Heart right ventricle (tissue), 16 donors: ENCODE data around the gene PLXDC2. TPM values are rescaled to one million over a fixed set of nuclear protein-coding genes. Genes with fewer than 3 reads are reported as not detected.

Experiments
- ATAC-seq, 8 donors: fragments of 200-7000 bp; cut with Tn5 transposase; one replicate each; pipeline ENCODE4 v1.9.1; 2020; ENCODE audit warnings: mild to moderate bottlenecking in 8 of 8, moderate library complexity in 8 of 8, moderate number of reproducible peaks in 1 of 8
- DNase-seq, 2 donors: peaks; one replicate each; pipeline ENCODE4 v3.0.0-alpha.2; 2020
- H3K27ac ChIP-seq, 10 donors: fragments of 200-600 bp; sonication (generic) in 2 of 10; one replicate each; pipeline versions ENCODE4 v1.5.0 to v1.8.0; 2020 to 2022; ENCODE audit warnings: mild to moderate bottlenecking in 3 of 10
- H3K27me3 ChIP-seq, 7 donors: fragments of 200-600 bp; one replicate each; pipeline ENCODE4 v1.8.0; 2021 to 2022; ENCODE audit warnings: mild to moderate bottlenecking in 2 of 7
- H3K36me3 ChIP-seq, 9 donors: fragments of 200-600 bp; sonication (generic) in 1 of 9; one replicate each; pipeline versions ENCODE4 v1.5.0 to v1.8.0; 2020 to 2022; ENCODE audit warnings: mild to moderate bottlenecking in 2 of 9
- H3K4me1 ChIP-seq, 9 donors: fragments of 200-600 bp; sonication (generic) in 1 of 9; one replicate each; pipeline versions ENCODE4 v1.5.0 to v1.8.0; 2020 to 2022; ENCODE audit warnings: mild to moderate bottlenecking in 4 of 9
- H3K4me3 ChIP-seq, 10 donors: fragments of 200-600 bp; sonication (generic) in 2 of 10; one replicate each; pipeline versions ENCODE4 v1.5.0 to v1.8.0; 2020 to 2022; ENCODE audit warnings: mild to moderate bottlenecking in 7 of 10, moderate library complexity in 2 of 10
- H3K9me3 ChIP-seq, 11 donors: fragments of 200-600 bp in 10 of 11; sonication (generic) in 2 of 11; one replicate each; pipeline versions ENCODE4 v1.5.0 to v1.8.0; 2013 to 2022; ENCODE audit warnings: mild to moderate bottlenecking in 2 of 11, control low read depth in 1 of 11, moderate library complexity in 1 of 11
- WGBS, 2 donors: extraction: QIAGEN DNeasy Blood & Tissue Kit; methylation state at CpG; one replicate each; pipeline ENCODE4 v1.1.7; 2013; ENCODE audit warnings: inconsistent platforms in 1 of 2; 5-methylcytosine and 5-hydroxymethylcytosine counted together
- intact Hi-C, 10 donors: fragments of 100-400 bp; cut with DNase I; formaldehyde crosslinking; loops; one replicate each; pipeline versions ENCODE4 v1.11.1 to v1.14.2; 2022
- polyA plus RNA-seq, 2 donors: library from polyadenylated mRNA; stranded (reverse); fragments of 200-250 nt; gene quantifications; one replicate each; pipeline ENCODE4 v1.2.3, GENCODE V29; 2013
- total RNA-seq, 10 donors: library from RNA; stranded (reverse); fragmentation: NEBNext Ultra II Directional in 3 of 10; extraction: Animal tissue kit (Norgen Biotek cat#: 25700) in 3 of 10; gene quantifications; one replicate each; pipeline versions ENCODE4 v1.2.1 to v1.2.4, GENCODE V29; 2021 to 2023
- TF ChIP-seq, protein P1 (sequence below), 9 donors: fragments of 200-600 bp; sonication (generic) in 2 of 9; IDR thresholded peaks; one replicate each; pipeline versions ENCODE4 v1.5.0 to v1.8.0; 2021 to 2022; ENCODE audit warnings: antibody characterized with exemption in 9 of 9, mild to moderate bottlenecking in 5 of 9, moderate library complexity in 1 of 9
- donor health status: Arrhythmogenic right ventricular cardiomyopathy.
- donor health status: ischemic (EF 13 %, LVEDD 7.1; RV severe dilation, severe dysfunction).
- donor health status: healthy with polysubstance abuse.
- donor health status: DM: no; HTN: yes; CAD: no.
- donor health status: DM: no; HTN: no; CAD: no.
- donor health status: ischemic (EF 25% LVEDD 6.9; RV normal size, moderate dysfunction).
- donor health status: ischemic (EF 25% LVEDD 5.7; RV mildly dilated, moderate dysfunction).
- donor health status: healthy.
- donor health status: DM: yes; HTN: yes; CAD: no.
- donor health status: Ischemic cardiomyopathy.
- donor health status: ischemic (EF 35%, LVEDD 5.7; RV mildly dilated, moderate dysfunction).
- donor health status: nonischemic (EF 11% LVEDD 7.7; RV severe dilation, severe dysfunction).
- donor health status: DM: yes; HTN: yes; CAD: no.
- donor health status: PGD.
- donor health status: ischemic (EF 29% LVEDD 5.4; RV normal size, mild dysfunction).
- donor health status: nonischemic (EF 23%, LVEDD 6.1; RV moderate dilation, normal function).

The PLXDC2 gene
- total and polyA plus RNA-seq, 12 donors = 4.6 to 26.8 (median 16.9) TPM

GRCh38 chr10:20115894-20116293, 299.7 kb downstream of the PLXDC2 start:
- DNase-seq (no peak), ATAC-seq (no peak)
- Histone ChIP-seq H3K36me3 (no peaks in the 10 kb centered on the region), H3K4me1 (peaks cover 0 to 4% (median 0%) of the 10 kb centered on the region in 9 donors), H3K27ac (no peak overlapping the region), H3K9me3 (peaks cover 0 to 5% (median 0%) of the 10 kb centered on the region in 11 donors), H3K4me3 (no peak overlapping the region), H3K27me3 (no peaks in the 10 kb centered on the region)
- 86 to 87% methylated on average over 5 of the region's 5 CpGs for WGBS, 2 donors
- intact Hi-C loops = no loop called here
- TF ChIP-seq, protein P1, sequence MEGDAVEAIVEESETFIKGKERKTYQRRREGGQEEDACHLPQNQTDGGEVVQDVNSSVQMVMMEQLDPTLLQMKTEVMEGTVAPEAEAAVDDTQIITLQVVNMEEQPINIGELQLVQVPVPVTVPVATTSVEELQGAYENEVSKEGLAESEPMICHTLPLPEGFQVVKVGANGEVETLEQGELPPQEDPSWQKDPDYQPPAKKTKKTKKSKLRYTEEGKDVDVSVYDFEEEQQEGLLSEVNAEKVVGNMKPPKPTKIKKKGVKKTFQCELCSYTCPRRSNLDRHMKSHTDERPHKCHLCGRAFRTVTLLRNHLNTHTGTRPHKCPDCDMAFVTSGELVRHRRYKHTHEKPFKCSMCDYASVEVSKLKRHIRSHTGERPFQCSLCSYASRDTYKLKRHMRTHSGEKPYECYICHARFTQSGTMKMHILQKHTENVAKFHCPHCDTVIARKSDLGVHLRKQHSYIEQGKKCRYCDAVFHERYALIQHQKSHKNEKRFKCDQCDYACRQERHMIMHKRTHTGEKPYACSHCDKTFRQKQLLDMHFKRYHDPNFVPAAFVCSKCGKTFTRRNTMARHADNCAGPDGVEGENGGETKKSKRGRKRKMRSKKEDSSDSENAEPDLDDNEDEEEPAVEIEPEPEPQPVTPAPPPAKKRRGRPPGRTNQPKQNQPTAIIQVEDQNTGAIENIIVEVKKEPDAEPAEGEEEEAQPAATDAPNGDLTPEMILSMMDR (IDR thresholded peaks at IDR 0.05) = no peak

DNA sequence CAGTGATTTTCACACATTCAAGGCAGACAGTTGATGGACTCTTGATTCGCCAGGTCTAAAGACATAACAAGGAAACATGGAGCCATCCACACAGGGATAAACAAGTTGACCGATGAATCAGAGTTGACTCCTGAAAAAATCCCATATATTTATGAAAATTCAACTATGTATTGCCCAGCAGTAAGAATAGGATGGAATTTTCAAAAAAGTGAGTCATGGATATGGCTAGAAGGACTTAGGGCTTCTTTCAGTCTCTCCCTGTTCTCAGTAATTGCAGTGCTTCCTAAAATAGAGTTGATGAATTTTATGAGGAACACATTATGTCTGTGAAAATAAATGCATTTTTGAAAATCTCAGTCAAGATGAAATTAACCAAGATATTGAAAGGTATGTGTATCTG, 301.2 kb downstream of the PLXDC2 start:
- 97 to 98% methylated on average over 2 of the region's 2 CpGs for WGBS, 2 donors
- Histone ChIP-seq H3K27ac (no peak overlapping the region), H3K4me3 (no peak overlapping the region), H3K4me1 (peaks cover 0 to 13% (median 0%) of the 10 kb centered on the region in 9 donors), H3K9me3 (peaks cover 0 to 5% (median 0%) of the 10 kb centered on the region in 11 donors), H3K36me3 (no peaks in the 10 kb centered on the region), H3K27me3 (no peaks in the 10 kb centered on the region)
- intact Hi-C loops = no loop called here
- TF ChIP-seq, protein P1 (IDR thresholded peaks at IDR 0.05) = no peak
- DNase-seq (no peak), ATAC-seq (no peak)

DNA sequence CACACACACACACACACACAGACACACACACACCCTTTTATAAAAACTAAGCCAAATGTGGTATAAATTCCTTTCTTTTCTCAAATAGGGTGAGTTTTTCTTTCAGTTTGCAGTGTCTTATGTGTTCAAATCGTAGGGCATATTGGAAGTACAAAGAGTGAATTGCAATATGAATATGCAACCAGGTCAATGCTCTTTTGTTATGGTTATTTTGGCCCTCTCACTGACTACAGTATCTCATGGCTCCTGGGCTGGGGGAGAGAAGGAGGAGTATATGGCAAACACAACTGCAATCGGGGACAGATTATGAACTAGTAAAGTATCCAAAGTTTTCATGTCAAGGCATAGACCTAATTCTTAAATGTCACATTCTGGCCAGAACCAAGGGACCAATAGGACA, 301.9 kb downstream of the PLXDC2 start:
- intact Hi-C loops = no loop called here
- Histone ChIP-seq H3K27ac (no peak overlapping the region), H3K9me3 (peaks cover 0 to 5% (median 0%) of the 10 kb centered on the region in 11 donors), H3K4me3 (no peak overlapping the region), H3K27me3 (no peaks in the 10 kb centered on the region), H3K36me3 (no peaks in the 10 kb centered on the region), H3K4me1 (peaks cover 0 to 13% (median 0%) of the 10 kb centered on the region in 9 donors)
- ATAC-seq (no peak), DNase-seq (no peak)
- TF ChIP-seq, protein P1 (IDR thresholded peaks at IDR 0.05) = no peak
- WGBS, 2 donors = 60 to 86% methylated on average over 2 of the region's 2 CpGs

GRCh38 chr10:20128811-20129210, 312.6 kb downstream of the PLXDC2 start:
- no peak overlapping the region for H3K4me3 ChIP-seq
- H3K27ac ChIP-seq = peak overlapping the region in 1 of 10 donors; percentile 5
- TF ChIP-seq, protein P1 (IDR thresholded peaks at IDR 0.05) = no peak
- ATAC-seq (no peak), DNase-seq (no peak)
- H3K36me3 ChIP-seq = no peaks in the 10 kb centered on the region
- H3K9me3 ChIP-seq = peaks cover 0 to 47% (median 25%) of the 10 kb centered on the region in 11 donors
- peaks cover 0 to 4% (median 0%) of the 10 kb centered on the region in 9 donors for H3K4me1 ChIP-seq
- no peaks in the 10 kb centered on the region for H3K27me3 ChIP-seq
- intact Hi-C loops = no loop called here
- WGBS, 2 donors = 90 to 92% methylated on average over 2 of the region's 2 CpGs
